ENCODE measurements around the gene MT1X. TPM values are rescaled to one million over a fixed set of nuclear protein-coding genes. Genes with fewer than 3 reads are reported as not detected.

The MT1X gene
- total and polyA plus RNA-seq, 2 experiments from 2014 or later: 293 to 942 TPM

DNA sequence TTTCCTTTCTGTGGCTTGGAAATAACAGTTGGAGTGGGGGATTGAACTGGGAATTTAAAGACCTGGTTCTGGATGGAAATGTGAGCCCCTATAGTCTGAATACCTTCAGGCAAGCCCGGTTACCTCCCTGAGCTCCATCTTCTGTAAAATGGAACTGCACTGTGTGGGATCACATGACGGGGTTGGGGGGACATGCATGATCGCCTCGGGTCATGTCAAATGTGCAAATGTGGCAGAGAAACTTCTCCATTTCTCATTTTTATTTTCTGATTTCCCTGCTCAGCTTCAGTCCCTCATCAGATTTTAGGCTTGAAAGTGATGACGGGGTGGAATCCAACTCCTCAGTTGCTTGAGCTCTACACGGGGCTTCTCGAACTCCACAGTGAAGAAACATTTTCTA lies 29.1 kb upstream of the MT1X start:
- H3K4me2 ChIP-seq: no peak overlapping the region
- no peaks in the 10 kb centered on the region for H4K20me1 ChIP-seq (replicated peaks; ENCODE audit: insufficient read depth)
- H3K27ac ChIP-seq (ENCODE audit: low read depth): no peak overlapping the region
- no peak for DNase-seq (ENCODE audit: low spot score)
- peaks cover 3% of the 10 kb centered on the region for H3K4me1 ChIP-seq (ENCODE audit: insufficient read depth)
- no peaks in the 10 kb centered on the region; the same call in 1 of the 2 replicates for H3K36me3 ChIP-seq (ENCODE audit: insufficient read depth)
- ATAC-seq: no peak
- H3K36me3 Mint-ChIP-seq (ENCODE audit: low read depth): no peaks in the 10 kb centered on the region
- no peak overlapping the region for H3K4me3 ChIP-seq
- no peak for TF ChIP-seq JUNB (IDR thresholded peaks at IDR 0.05; ENCODE audit: unreplicated experiment)
- no peak for TF ChIP-seq POLR2AphosphoS5 (IDR thresholded peaks at IDR 0.05; ENCODE audit: low read depth)
- TF ChIP-seq, protein P1, sequence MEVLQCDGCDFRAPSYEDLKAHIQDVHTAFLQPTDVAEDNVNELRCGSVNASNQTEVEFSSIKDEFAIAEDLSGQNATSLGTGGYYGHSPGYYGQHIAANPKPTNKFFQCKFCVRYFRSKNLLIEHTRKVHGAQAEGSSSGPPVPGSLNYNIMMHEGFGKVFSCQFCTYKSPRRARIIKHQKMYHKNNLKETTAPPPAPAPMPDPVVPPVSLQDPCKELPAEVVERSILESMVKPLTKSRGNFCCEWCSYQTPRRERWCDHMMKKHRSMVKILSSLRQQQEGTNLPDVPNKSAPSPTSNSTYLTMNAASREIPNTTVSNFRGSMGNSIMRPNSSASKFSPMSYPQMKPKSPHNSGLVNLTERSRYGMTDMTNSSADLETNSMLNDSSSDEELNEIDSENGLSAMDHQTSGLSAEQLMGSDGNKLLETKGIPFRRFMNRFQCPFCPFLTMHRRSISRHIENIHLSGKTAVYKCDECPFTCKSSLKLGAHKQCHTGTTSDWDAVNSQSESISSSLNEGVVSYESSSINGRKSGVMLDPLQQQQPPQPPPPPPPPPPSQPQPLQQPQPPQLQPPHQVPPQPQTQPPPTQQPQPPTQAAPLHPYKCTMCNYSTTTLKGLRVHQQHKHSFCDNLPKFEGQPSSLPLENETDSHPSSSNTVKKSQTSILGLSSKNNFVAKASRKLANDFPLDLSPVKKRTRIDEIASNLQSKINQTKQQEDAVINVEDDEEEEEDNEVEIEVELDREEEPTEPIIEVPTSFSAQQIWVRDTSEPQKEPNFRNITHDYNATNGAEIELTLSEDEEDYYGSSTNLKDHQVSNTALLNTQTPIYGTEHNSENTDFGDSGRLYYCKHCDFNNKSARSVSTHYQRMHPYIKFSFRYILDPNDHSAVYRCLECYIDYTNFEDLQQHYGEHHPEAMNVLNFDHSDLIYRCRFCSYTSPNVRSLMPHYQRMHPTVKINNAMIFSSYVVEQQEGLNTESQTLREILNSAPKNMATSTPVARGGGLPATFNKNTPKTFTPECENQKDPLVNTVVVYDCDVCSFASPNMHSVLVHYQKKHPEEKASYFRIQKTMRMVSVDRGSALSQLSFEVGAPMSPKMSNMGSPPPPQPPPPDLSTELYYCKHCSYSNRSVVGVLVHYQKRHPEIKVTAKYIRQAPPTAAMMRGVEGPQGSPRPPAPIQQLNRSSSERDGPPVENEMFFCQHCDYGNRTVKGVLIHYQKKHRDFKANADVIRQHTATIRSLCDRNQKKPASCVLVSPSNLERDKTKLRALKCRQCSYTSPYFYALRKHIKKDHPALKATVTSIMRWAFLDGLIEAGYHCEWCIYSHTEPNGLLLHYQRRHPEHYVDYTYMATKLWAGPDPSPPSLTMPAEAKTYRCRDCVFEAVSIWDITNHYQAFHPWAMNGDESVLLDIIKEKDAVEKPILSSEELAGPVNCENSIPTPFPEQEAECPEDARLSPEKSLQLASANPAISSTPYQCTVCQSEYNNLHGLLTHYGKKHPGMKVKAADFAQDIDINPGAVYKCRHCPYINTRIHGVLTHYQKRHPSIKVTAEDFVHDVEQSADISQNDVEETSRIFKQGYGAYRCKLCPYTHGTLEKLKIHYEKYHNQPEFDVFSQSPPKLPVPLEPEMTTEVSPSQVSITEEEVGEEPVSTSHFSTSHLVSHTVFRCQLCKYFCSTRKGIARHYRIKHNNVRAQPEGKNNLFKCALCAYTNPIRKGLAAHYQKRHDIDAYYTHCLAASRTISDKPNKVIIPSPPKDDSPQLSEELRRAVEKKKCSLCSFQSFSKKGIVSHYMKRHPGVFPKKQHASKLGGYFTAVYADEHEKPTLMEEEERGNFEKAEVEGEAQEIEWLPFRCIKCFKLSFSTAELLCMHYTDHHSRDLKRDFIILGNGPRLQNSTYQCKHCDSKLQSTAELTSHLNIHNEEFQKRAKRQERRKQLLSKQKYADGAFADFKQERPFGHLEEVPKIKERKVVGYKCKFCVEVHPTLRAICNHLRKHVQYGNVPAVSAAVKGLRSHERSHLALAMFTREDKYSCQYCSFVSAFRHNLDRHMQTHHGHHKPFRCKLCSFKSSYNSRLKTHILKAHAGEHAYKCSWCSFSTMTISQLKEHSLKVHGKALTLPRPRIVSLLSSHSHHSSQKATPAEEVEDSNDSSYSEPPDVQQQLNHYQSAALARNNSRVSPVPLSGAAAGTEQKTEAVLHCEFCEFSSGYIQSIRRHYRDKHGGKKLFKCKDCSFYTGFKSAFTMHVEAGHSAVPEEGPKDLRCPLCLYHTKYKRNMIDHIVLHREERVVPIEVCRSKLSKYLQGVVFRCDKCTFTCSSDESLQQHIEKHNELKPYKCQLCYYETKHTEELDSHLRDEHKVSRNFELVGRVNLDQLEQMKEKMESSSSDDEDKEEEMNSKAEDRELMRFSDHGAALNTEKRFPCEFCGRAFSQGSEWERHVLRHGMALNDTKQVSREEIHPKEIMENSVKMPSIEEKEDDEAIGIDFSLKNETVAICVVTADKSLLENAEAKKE (CRISPR knock-in tag; IDR thresholded peaks at IDR 0.05): no peak
- TF ChIP-seq, protein P2, sequence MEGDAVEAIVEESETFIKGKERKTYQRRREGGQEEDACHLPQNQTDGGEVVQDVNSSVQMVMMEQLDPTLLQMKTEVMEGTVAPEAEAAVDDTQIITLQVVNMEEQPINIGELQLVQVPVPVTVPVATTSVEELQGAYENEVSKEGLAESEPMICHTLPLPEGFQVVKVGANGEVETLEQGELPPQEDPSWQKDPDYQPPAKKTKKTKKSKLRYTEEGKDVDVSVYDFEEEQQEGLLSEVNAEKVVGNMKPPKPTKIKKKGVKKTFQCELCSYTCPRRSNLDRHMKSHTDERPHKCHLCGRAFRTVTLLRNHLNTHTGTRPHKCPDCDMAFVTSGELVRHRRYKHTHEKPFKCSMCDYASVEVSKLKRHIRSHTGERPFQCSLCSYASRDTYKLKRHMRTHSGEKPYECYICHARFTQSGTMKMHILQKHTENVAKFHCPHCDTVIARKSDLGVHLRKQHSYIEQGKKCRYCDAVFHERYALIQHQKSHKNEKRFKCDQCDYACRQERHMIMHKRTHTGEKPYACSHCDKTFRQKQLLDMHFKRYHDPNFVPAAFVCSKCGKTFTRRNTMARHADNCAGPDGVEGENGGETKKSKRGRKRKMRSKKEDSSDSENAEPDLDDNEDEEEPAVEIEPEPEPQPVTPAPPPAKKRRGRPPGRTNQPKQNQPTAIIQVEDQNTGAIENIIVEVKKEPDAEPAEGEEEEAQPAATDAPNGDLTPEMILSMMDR (conservative IDR thresholded peaks at IDR 0.05; ENCODE audit: low read depth in 2 of 2): no peak
- no peak for TF ChIP-seq ZNF114 (CRISPR knock-in tag; IDR thresholded peaks at IDR 0.05)
- no peak for TF ChIP-seq CREB1 (CRISPR knock-in tag; IDR thresholded peaks at IDR 0.05; ENCODE audit: low read depth)
- TF ChIP-seq EZH2phosphoT487 (IDR thresholded peaks at IDR 0.05; ENCODE audit: unreplicated experiment): no peak
- TF ChIP-seq NANOG (IDR thresholded peaks at IDR 0.05; ENCODE audit: borderline replicate concordance): no peak
- TF ChIP-seq STAT1 (IDR thresholded peaks at IDR 0.05; ENCODE audit: unreplicated experiment): no peak
- no peak for TF ChIP-seq EZH2 (IDR thresholded peaks at IDR 0.05; ENCODE audit: low read depth, unreplicated experiment)
- TF ChIP-seq, protein P3, sequence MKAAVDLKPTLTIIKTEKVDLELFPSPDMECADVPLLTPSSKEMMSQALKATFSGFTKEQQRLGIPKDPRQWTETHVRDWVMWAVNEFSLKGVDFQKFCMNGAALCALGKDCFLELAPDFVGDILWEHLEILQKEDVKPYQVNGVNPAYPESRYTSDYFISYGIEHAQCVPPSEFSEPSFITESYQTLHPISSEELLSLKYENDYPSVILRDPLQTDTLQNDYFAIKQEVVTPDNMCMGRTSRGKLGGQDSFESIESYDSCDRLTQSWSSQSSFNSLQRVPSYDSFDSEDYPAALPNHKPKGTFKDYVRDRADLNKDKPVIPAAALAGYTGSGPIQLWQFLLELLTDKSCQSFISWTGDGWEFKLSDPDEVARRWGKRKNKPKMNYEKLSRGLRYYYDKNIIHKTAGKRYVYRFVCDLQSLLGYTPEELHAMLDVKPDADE (IDR thresholded peaks at IDR 0.05): no peak
- no peak for TF ChIP-seq ZNF331 (CRISPR knock-in tag; IDR thresholded peaks at IDR 0.05; ENCODE audit: low read depth)
- H3K27me3 Mint-ChIP-seq (ENCODE audit: insufficient read depth, low read depth, poor library complexity): peaks cover 47% of the 10 kb centered on the region
- H3K27ac Mint-ChIP-seq: no peak overlapping the region
- H3K79me2 ChIP-seq (replicated peaks; ENCODE audit: insufficient read depth): no peaks in the 10 kb centered on the region
- no peak overlapping the region for H3K4me3 Mint-ChIP-seq
- H3F3A ChIP-seq (replicated peaks; ENCODE audit: low read depth): no peaks in the 10 kb centered on the region
- H2AFZ ChIP-seq: no peak overlapping the region
- peaks cover 55% of the 10 kb centered on the region for H3K27me3 ChIP-seq (ENCODE audit: insufficient read depth)
- H3K9me2 ChIP-seq (ENCODE audit: insufficient read depth): no peaks in the 10 kb centered on the region
- no peaks in the 10 kb centered on the region for H3K9me3 Mint-ChIP-seq
- peaks cover 4% of the 10 kb centered on the region; the same call in 2 of the 3 replicates for H3K4me1 Mint-ChIP-seq
